ENCODE measurements around the gene SUPT6H. TPM values are rescaled to one million over a fixed set of nuclear protein-coding genes. Genes with fewer than 3 reads are reported as not detected.

SUPT6H gene
- total RNA-seq, 5 donors from 2014 or later (not counting 1 experiment from before 2014, with no cell fraction given) = 89.2 to 129 (median 95.7) TPM

DNA sequence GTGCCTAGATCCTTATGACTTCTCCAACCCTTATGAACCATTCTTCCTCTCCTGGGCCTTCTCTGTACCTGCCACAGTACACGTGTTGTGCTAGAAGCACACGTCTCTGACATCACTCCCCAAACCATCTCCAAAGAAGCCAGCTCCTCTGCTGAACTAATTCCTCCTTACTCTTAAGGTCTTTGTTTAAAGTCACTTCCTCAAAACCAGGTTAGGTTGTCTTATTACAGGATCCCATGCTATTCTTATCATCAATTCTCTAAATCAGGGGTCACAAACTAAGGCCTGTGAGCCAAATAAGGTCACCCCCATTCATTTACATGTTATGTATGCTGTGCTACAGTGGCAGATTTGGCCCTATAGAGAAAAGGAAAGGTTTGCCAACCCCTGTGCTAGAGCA lies 4.0 kb downstream of the SUPT6H start:
- Histone ChIP-seq H3K27ac (ENCODE audit: low read length) (no peak overlapping the region), H3K4me3 (ENCODE audit: control insufficient read depth in 1 of 2, extremely low read depth in 1 of 2, low read length in 1 of 2) (no peak overlapping the region), H3K36me3 (ENCODE audit: control insufficient read depth in 2 of 2, extremely low read depth in 1 of 2, insufficient read depth in 1 of 2, low read length in 1 of 2) (peaks cover 0 to 36% of the 10 kb centered on the region in 2 donors), H3K27me3 (replicated peaks in 1 of 2; ENCODE audit: control insufficient read depth in 2 of 2, extremely low read depth in 1 of 2, insufficient read depth in 2 of 2, low read length in 1 of 2) (no peaks in the 10 kb centered on the region), H3K9me3 (no peaks in the 10 kb centered on the region), H3K4me1 (ENCODE audit: control insufficient read depth in 1 of 2, extremely low read depth in 1 of 2, insufficient read depth in 2 of 2, low read length in 2 of 2) (peaks cover 22 to 34% of the 10 kb centered on the region in 2 experiments)
- peaks cover 58 to 68% (median 60%) of the 10 kb centered on the region in 3 donors for H3K4me1 Mint-ChIP-seq
- no peak for DNase-seq
- no peak for ATAC-seq (replicated peaks in 1 of 4)
- CTCF ChIA-PET = no interaction called here
- H3K36me3 Mint-ChIP-seq = peaks cover 36% of the 10 kb centered on the region
- no peaks in the 10 kb centered on the region for H3K27me3 Mint-ChIP-seq
- H3K9me3 Mint-ChIP-seq = no peaks in the 10 kb centered on the region
- POLR2A ChIA-PET = interaction anchor here in 1 of 2 donors (1.0 kb wide), 1 partner anchor 14 kb away, joined by 3 read pairs; no protein-coding TSS in a partner anchor
- 86% methylated on average over 2 of the region's 2 CpGs for WGBS (ENCODE audit: insufficient coverage)
- no peak overlapping the region for H3K27ac Mint-ChIP-seq
- no peak overlapping the region for H3K4me3 Mint-ChIP-seq

DNA sequence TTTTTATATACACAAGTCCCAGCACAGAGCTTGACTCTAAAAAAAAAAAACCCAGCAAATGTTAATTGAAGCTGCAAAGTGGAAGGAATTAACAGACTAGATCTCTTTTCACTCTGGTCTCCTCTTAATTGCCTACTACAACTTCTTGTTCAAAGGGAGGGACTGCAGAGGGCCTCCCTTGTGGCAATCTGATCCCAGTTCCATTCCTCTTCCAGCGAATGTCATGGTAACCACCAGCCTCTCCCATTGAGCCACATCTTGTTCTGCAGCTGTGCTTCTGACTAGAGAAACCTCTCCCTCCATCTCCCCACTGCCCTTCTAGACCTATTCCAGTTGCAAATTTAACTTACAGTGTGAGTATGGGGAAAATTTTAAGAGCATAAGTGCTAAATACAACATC lies 5.9 kb downstream of the SUPT6H start:
- Mint-ChIP-seq H3K9me3 (no peaks in the 10 kb centered on the region), H3K4me1 (peaks cover 44 to 59% (median 45%) of the 10 kb centered on the region in 3 donors), H3K27ac (no peak overlapping the region), H3K4me3 (no peak overlapping the region), H3K27me3 (no peaks in the 10 kb centered on the region), H3K36me3 (peaks cover 44% of the 10 kb centered on the region)
- ATAC-seq (replicated peaks in 1 of 4) (no peak), DNase-seq (no peak)
- H3K27me3 ChIP-seq (replicated peaks in 1 of 2; ENCODE audit: control insufficient read depth in 2 of 2, extremely low read depth in 1 of 2, insufficient read depth in 2 of 2, low read length in 1 of 2) = no peaks in the 10 kb centered on the region
- no peak overlapping the region for H3K27ac ChIP-seq (ENCODE audit: low read length)
- ChIA-PET POLR2A (interaction anchor here in 1 of 2 donors (1.1 kb wide), 1 partner anchor 23 kb away, joined by 3 read pairs; the partner anchor contains the start of gene BLTP2), CTCF (interaction anchor here in 1 of 2 donors (0.5 kb wide), 1 partner anchor 33 kb away, joined by 5 read pairs; no protein-coding TSS in a partner anchor)
- peaks cover 13 to 23% of the 10 kb centered on the region in 2 experiments for H3K4me1 ChIP-seq (ENCODE audit: control insufficient read depth in 1 of 2, extremely low read depth in 1 of 2, insufficient read depth in 2 of 2, low read length in 2 of 2)
- H3K36me3 ChIP-seq (ENCODE audit: control insufficient read depth in 2 of 2, extremely low read depth in 1 of 2, insufficient read depth in 1 of 2, low read length in 1 of 2) = peaks cover 0 to 54% of the 10 kb centered on the region in 2 donors
- H3K4me3 ChIP-seq (ENCODE audit: control insufficient read depth in 1 of 2, extremely low read depth in 1 of 2, low read length in 1 of 2) = no peak overlapping the region
- no peaks in the 10 kb centered on the region for H3K9me3 ChIP-seq
- WGBS (ENCODE audit: insufficient coverage) = 80% methylated on average over 1 of the region's 1 CpG

- Histone ChIP-seq H3K27ac (ENCODE audit: low read length) (no peak overlapping the region), H3K36me3 (ENCODE audit: control insufficient read depth in 2 of 2, extremely low read depth in 1 of 2, insufficient read depth in 1 of 2, low read length in 1 of 2) (peaks cover 3 to 73% of the 10 kb centered on the region in 2 donors), H3K4me1 (ENCODE audit: control insufficient read depth in 1 of 2, extremely low read depth in 1 of 2, insufficient read depth in 2 of 2, low read length in 2 of 2) (peaks cover under 1 to 17% of the 10 kb centered on the region in 2 experiments), H3K27me3 (replicated peaks in 1 of 2; ENCODE audit: control insufficient read depth in 2 of 2, extremely low read depth in 1 of 2, insufficient read depth in 2 of 2, low read length in 1 of 2) (no peaks in the 10 kb centered on the region), H3K4me3 (ENCODE audit: control insufficient read depth in 1 of 2, extremely low read depth in 1 of 2, low read length in 1 of 2) (no peak overlapping the region), H3K9me3 (no peaks in the 10 kb centered on the region)
- no peak for ATAC-seq (replicated peaks in 1 of 4)
- Mint-ChIP-seq H3K4me1 (peaks cover 24 to 39% (median 26%) of the 10 kb centered on the region in 3 donors), H3K9me3 (no peaks in the 10 kb centered on the region), H3K27me3 (no peaks in the 10 kb centered on the region), H3K4me3 (no peak overlapping the region), H3K27ac (no peak overlapping the region), H3K36me3 (peaks cover 60% of the 10 kb centered on the region)
- ChIA-PET CTCF (interaction anchor here in 1 of 2 donors (0.6 kb wide), 1 partner anchor 23 kb away, joined by 3 read pairs; no protein-coding TSS in a partner anchor), POLR2A (no interaction called here)
- 100% methylated on average over 1 of the region's 1 CpG for WGBS (ENCODE audit: insufficient coverage)
- no peak for DNase-seq
These were observed 7.9 kb downstream of the SUPT6H start for GRCh38 chr17:28669918-28670317.

DNA sequence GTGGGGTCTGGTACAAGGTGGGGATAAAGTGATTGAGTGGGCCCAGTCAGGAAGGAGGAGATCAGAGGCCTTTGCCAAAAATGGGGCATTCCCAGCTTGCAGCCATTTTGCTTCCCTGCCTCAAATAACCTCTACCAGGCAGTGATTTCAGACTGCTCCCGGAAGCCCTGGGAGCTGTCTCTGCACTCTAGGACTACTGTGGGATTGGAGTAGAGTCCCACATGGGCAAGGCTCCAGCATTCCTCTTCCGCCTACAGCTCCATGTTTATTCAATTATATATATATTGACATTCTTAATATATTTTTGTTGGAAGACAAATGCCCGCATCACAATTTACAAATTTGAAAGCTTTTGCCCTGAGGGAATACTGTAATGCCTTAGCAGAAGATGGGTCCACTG lies 13.5 kb downstream of the SUPT6H start:
- H3K9me3 ChIP-seq = no peaks in the 10 kb centered on the region
- peaks cover 66% of the 10 kb centered on the region for H3K36me3 Mint-ChIP-seq
- CTCF ChIA-PET = interaction anchor here (0.6 to 1.3 kb wide), 4 partner anchors 9 to 243 kb away, joined by 3 to 4 read pairs (median 3); no protein-coding TSS in a partner anchor

DNA sequence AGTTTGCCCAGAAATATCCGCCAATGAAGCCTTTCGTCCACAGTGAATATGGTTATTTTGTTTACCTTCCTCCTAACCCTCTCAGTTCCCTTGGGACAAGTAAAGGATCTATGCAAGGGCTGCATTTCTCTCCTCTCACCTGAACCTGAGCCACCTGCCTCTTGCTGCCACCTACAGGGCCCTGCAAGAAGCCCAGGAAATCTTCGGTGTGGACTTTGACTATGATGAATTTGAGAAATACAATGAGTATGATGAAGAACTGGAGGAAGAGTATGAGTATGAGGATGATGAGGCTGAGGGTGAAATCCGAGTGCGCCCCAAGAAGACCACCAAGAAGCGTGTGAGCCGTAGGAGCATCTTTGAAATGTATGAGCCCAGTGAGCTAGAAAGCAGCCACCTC lies 14.0 kb downstream of the SUPT6H start:
- no peaks in the 10 kb centered on the region for H3K9me3 ChIP-seq
- Mint-ChIP-seq H3K27ac (no peak overlapping the region), H3K4me1 (peaks cover 0 to 3% (median 0%) of the 10 kb centered on the region in 3 donors), H3K27me3 (no peaks in the 10 kb centered on the region), H3K36me3 (peaks cover 62% of the 10 kb centered on the region), H3K9me3 (no peaks in the 10 kb centered on the region), H3K4me3 (no peak overlapping the region)
- DNase-seq (peak in 2 of 35 experiments; percentile 8 to 32), ATAC-seq (replicated peaks in 1 of 4) (no peak)
- ChIA-PET CTCF (interaction anchor here in 1 of 2 donors (1.3 to 2.2 kb wide), 3 partner anchors 8 to 29 kb away, joined by 3 to 6 read pairs (median 4); no protein-coding TSS in a partner anchor), POLR2A (interaction anchor here (0.5 to 0.6 kb wide), 2 partner anchors 12 to 28 kb away, joined by 3 to 22 read pairs; no protein-coding TSS in a partner anchor)
- no peaks in the 10 kb centered on the region for H3K27me3 ChIP-seq (replicated peaks in 1 of 2; ENCODE audit: control insufficient read depth in 2 of 2, extremely low read depth in 1 of 2, insufficient read depth in 2 of 2, low read length in 1 of 2)
- H3K36me3 ChIP-seq (ENCODE audit: control insufficient read depth in 2 of 2, extremely low read depth in 1 of 2, insufficient read depth in 1 of 2, low read length in 1 of 2) = peaks cover 21 to 93% of the 10 kb centered on the region in 2 donors
- WGBS (ENCODE audit: insufficient coverage) = no CpG with 5 or more reads among the region's 7 CpGs
- H3K27ac ChIP-seq (ENCODE audit: low read length) = no peak overlapping the region
- H3K4me1 ChIP-seq (ENCODE audit: control insufficient read depth in 1 of 2, extremely low read depth in 1 of 2, insufficient read depth in 2 of 2, low read length in 2 of 2) = no peaks in the 10 kb centered on the region
- no peak overlapping the region for H3K4me3 ChIP-seq (ENCODE audit: control insufficient read depth in 1 of 2, extremely low read depth in 1 of 2, low read length in 1 of 2)

More for the DNA sequence above, 13.5 kb downstream of the SUPT6H start:
- H3K36me3 ChIP-seq (ENCODE audit: control insufficient read depth in 2 of 2, extremely low read depth in 1 of 2, insufficient read depth in 1 of 2, low read length in 1 of 2) = peaks cover 21 to 92% of the 10 kb centered on the region in 2 donors
- Mint-ChIP-seq H3K27ac (no peak overlapping the region), H3K4me1 (peaks cover 0 to 5% (median 0%) of the 10 kb centered on the region in 3 donors), H3K9me3 (no peaks in the 10 kb centered on the region), H3K27me3 (no peaks in the 10 kb centered on the region), H3K4me3 (no peak overlapping the region)
- POLR2A ChIA-PET = interaction anchor here (0.5 to 0.6 kb wide), 4 partner anchors 13 to 75 kb away, joined by 3 to 22 read pairs (median 8); no protein-coding TSS in a partner anchor
- H3K27me3 ChIP-seq (replicated peaks in 1 of 2; ENCODE audit: control insufficient read depth in 2 of 2, extremely low read depth in 1 of 2, insufficient read depth in 2 of 2, low read length in 1 of 2) = no peaks in the 10 kb centered on the region
- no CpG with 5 or more reads among the region's 3 CpGs for WGBS (ENCODE audit: insufficient coverage)
- DNase-seq = no peak
- no peak overlapping the region for H3K4me3 ChIP-seq (ENCODE audit: control insufficient read depth in 1 of 2, extremely low read depth in 1 of 2, low read length in 1 of 2)
- no peaks in the 10 kb centered on the region for H3K4me1 ChIP-seq (ENCODE audit: control insufficient read depth in 1 of 2, extremely low read depth in 1 of 2, insufficient read depth in 2 of 2, low read length in 2 of 2)
- no peak for ATAC-seq (replicated peaks in 1 of 4)
- H3K27ac ChIP-seq (ENCODE audit: low read length) = no peak overlapping the region

DNA sequence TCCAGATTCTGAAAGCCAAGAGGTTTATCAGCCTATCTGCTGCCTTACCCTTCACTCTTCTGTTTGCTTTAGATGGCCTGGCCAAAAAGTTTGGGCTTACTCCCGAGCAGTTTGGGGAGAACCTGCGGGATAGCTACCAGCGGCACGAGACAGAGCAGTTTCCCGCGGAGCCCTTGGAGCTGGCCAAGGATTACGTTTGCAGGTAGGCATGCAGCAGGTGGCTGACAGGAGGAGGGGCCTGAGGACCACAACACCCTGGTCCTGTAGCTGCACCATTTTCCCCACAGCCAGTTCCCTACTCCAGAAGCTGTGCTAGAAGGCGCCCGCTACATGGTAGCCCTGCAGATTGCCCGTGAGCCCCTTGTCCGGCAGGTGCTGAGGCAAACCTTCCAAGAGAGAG lies 20.6 kb downstream of the SUPT6H start:
- Mint-ChIP-seq H3K9me3 (no peaks in the 10 kb centered on the region), H3K4me1 (no peaks in the 10 kb centered on the region), H3K27me3 (no peaks in the 10 kb centered on the region), H3K27ac (no peak overlapping the region), H3K36me3 (peaks cover 61% of the 10 kb centered on the region), H3K4me3 (no peak overlapping the region)
- CTCF ChIA-PET = interaction anchor here in 1 of 2 donors (0.6 to 1.1 kb wide), 2 partner anchors 36 to 59 kb away, joined by 3 to 5 read pairs; no protein-coding TSS in a partner anchor
- Histone ChIP-seq H3K4me1 (ENCODE audit: control insufficient read depth in 1 of 2, extremely low read depth in 1 of 2, insufficient read depth in 2 of 2, low read length in 2 of 2) (no peaks in the 10 kb centered on the region), H3K9me3 (no peaks in the 10 kb centered on the region), H3K36me3 (ENCODE audit: control insufficient read depth in 2 of 2, extremely low read depth in 1 of 2, insufficient read depth in 1 of 2, low read length in 1 of 2) (peaks cover 19 to 88% of the 10 kb centered on the region in 2 donors), H3K27me3 (replicated peaks in 1 of 2; ENCODE audit: control insufficient read depth in 2 of 2, extremely low read depth in 1 of 2, insufficient read depth in 2 of 2, low read length in 1 of 2) (no peaks in the 10 kb centered on the region), H3K27ac (ENCODE audit: low read length) (no peak overlapping the region), H3K4me3 (ENCODE audit: control insufficient read depth in 1 of 2, extremely low read depth in 1 of 2, low read length in 1 of 2) (no peak overlapping the region)
- no peak for ATAC-seq (replicated peaks in 1 of 4)
- POLR2A ChIA-PET = interaction anchor here in 1 of 2 donors (0.7 kb wide), 1 partner anchor 106 kb away, joined by 3 read pairs; the partner anchor contains the start of gene ALDOC
- 100% methylated on average over 7 of the region's 11 CpGs for WGBS (ENCODE audit: insufficient coverage)
- DNase-seq = no peak
